HEK293T (cell line): Measurements from ENCODE around the gene CRHR1.

Experiments used
- ARNT ChIP-seq: fragments of 450-650 bp; IDR thresholded peaks from 2 replicates; pipeline ENCODE4 v1.6.1; 2017; ENCODE audit warnings: mild to moderate bottlenecking
- BHLHE40 ChIP-seq: fragments of 450-650 bp; IDR thresholded peaks from 2 replicates; pipeline ENCODE4 v1.6.1; 2016; ENCODE audit warnings: mild to moderate bottlenecking, moderate library complexity, borderline replicate concordance
- ELF4 ChIP-seq: fragments of 450-650 bp; IDR thresholded peaks from 2 replicates; pipeline ENCODE4 v1.6.1; 2017; ENCODE audit warnings: antibody characterized with exemption
- FOXA1 ChIP-seq: fragments of 450-650 bp; IDR thresholded peaks from 2 replicates; pipeline ENCODE4 v1.6.1; 2016; ENCODE audit warnings: mild to moderate bottlenecking
- SP1 ChIP-seq: fragments of 450-650 bp; IDR thresholded peaks from 2 replicates; pipeline ENCODE4 v1.6.1; 2017
- SUZ12 ChIP-seq: fragments of 450-650 bp; IDR thresholded peaks from 2 replicates; pipeline ENCODE4 v1.6.1; 2016; ENCODE audit warnings: mild to moderate bottlenecking
- TARDBP ChIP-seq: fragments of 450-650 bp; IDR thresholded peaks from 2 replicates; pipeline ENCODE4 v1.6.1; 2016

DNA sequence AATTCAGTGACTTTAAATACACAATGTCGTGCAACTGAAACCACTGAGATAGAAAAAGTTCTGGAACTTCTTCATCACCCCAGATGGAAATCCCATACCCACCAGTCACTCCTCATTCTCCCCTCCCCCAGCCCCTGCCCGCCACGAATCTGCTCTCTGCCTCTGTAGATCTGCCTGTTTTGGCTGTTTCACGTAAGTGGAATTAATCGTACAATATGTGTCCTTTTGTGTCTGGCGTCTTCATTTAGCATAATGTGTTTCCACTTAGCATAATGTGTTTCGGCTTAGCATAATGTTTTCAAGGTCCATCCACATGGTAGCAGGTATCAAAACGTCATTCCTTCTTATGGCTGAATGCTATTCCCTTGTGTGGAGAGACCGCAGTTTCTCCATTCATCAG, 57.1 kb downstream of the CRHR1 start:
- no peak for TF ChIP-seq ELF4
- no peak for TF ChIP-seq ARNT
- no peak for TF ChIP-seq TARDBP
- no peak for TF ChIP-seq BHLHE40
- TF ChIP-seq SUZ12 = no peak
- no peak for TF ChIP-seq SP1
- TF ChIP-seq FOXA1 = no peak
